ENCODE measurements around the gene MYL4.

GRCh38 chr17:47253541-47254402, 44.6 kb downstream of the MYL4 start, which contains the start of gene ITGB3:
- TF ChIP-seq POLR2A (IDR thresholded peaks at IDR 0.05; ENCODE audit: control extremely low read depth in 1 of 2, low read depth in 2 of 2, low read length in 2 of 2) = no peak
- peak; percentile 53 for TF ChIP-seq EZH2 (IDR thresholded peaks at IDR 0.05; ENCODE audit: low read depth, low read length, severe bottlenecking)
- TF ChIP-seq ATF3 (IDR thresholded peaks at IDR 0.05; ENCODE audit: insufficient read depth, low read depth, low read length) = no peak
- TF ChIP-seq CTCF (IDR thresholded peaks at IDR 0.05; ENCODE audit: control extremely low read depth in 1 of 3, insufficient read depth in 1 of 3, low read depth in 1 of 3, low read length in 3 of 3) = peak; percentile 51 to 62 (median 52)
- no peak for TF ChIP-seq KDM1A (IDR thresholded peaks at IDR 0.05; ENCODE audit: borderline replicate concordance, low read length)
- no peak for TF ChIP-seq SP1 (IDR thresholded peaks at IDR 0.05; ENCODE audit: low read depth, low read length)
- no peak for TF ChIP-seq POLR2AphosphoS5 (IDR thresholded peaks at IDR 0.05; ENCODE audit: low read depth, low read length)
- TF ChIP-seq RFX5 (IDR thresholded peaks at IDR 0.05; ENCODE audit: borderline replicate concordance, low read depth, low read length) = no peak
- TF ChIP-seq TBP (IDR thresholded peaks at IDR 0.05; ENCODE audit: low read depth, low read length) = no peak; the same call in 1 of the 2 replicates
